Muscle of leg (tissue), 11 donors: ENCODE results near the gene NYAP1. TPM values are rescaled to one million over a fixed set of nuclear protein-coding genes. Genes with fewer than 3 reads are reported as not detected.

Source experiments
- DNase-seq: peaks from one replicate; pipeline ENCODE4 v3.0.0; 2013
- H3K27ac ChIP-seq: one replicate; pipeline ENCODE4 v1.5.1; 2013; ENCODE audit warnings: mild to moderate bottlenecking, low read length, control low read depth
- H3K27me3 ChIP-seq: one replicate; pipeline ENCODE4 v1.6.1; 2013; ENCODE audit warnings: low read length; ENCODE audit not compliant: control insufficient read depth, insufficient read depth
- H3K36me3 ChIP-seq: one replicate; pipeline ENCODE4 v1.6.1; 2013; ENCODE audit warnings: low read length; ENCODE audit not compliant: control insufficient read depth, insufficient read depth
- H3K4me1 ChIP-seq: one replicate; pipeline ENCODE4 v1.6.1; 2013; ENCODE audit warnings: low read length; ENCODE audit not compliant: control insufficient read depth, insufficient read depth
- H3K4me3 ChIP-seq: one replicate; pipeline ENCODE4 v1.5.1; 2013; ENCODE audit warnings: low read length, control low read depth
- H3K9me3 ChIP-seq: replicated peaks from 2 replicates; pipeline ENCODE4 v1.6.1; 2013; ENCODE audit warnings: low read depth, low read length; ENCODE audit not compliant: control insufficient read depth
- WGBS: methylation state at CpG from one replicate; pipeline ENCODE4 v1.1.5; 2013; ENCODE audit warnings: missing lambda C conversion rate; ENCODE audit not compliant: insufficient coverage; 5-methylcytosine and 5-hydroxymethylcytosine counted together
- polyA plus RNA-seq, 8 donors: library from polyadenylated mRNA; unstranded; fragments of 120-200 nt; gene quantifications; one replicate each; pipeline versions ENCODE4 v1.2.1 to v1.2.3, GENCODE V29; 2013; ENCODE audit warnings: inconsistent platforms in 1 of 8, low replicate concordance in 1 of 8; ENCODE audit not compliant: insufficient read length in 8 of 8, insufficient read depth in 1 of 8
- total RNA-seq: library from RNA; stranded (reverse); fragments of 120-200 nt; gene quantifications from one replicate; pipeline ENCODE4 v1.2.4, GENCODE V29; 2013

NYAP1 gene
- total and polyA plus RNA-seq, 9 donors: 1.5 to 2.9 (median 2.5) TPM

GRCh38 chr7:100484673-100485045, 932 bp downstream of the NYAP1 start:
- peak overlapping the region; percentile 65 for H3K4me3 ChIP-seq
- no peak overlapping the region for H3K27ac ChIP-seq

GRCh38 chr7:100485471-100485876, 1.7 kb downstream of the NYAP1 start:
- Histone ChIP-seq H3K27me3 (no peaks in the 10 kb centered on the region), H3K36me3 (peaks cover 7% of the 10 kb centered on the region), H3K4me3 (no peak overlapping the region), H3K4me1 (peaks cover 34% of the 10 kb centered on the region), H3K9me3 (no peaks in the 10 kb centered on the region), H3K27ac (no peak overlapping the region)
- WGBS: no CpG with 5 or more reads among the region's 4 CpGs
- DNase-seq: no peak

More at GRCh38 chr7:100484673-100485045, 932 bp downstream of the NYAP1 start:
- H3K9me3 ChIP-seq: no peaks in the 10 kb centered on the region
- WGBS: 47% methylated on average over 2 of the region's 6 CpGs
- no peak for DNase-seq
- peaks cover 28% of the 10 kb centered on the region for H3K4me1 ChIP-seq
- H3K27me3 ChIP-seq: no peaks in the 10 kb centered on the region
- H3K36me3 ChIP-seq: peaks cover 7% of the 10 kb centered on the region

DNA sequence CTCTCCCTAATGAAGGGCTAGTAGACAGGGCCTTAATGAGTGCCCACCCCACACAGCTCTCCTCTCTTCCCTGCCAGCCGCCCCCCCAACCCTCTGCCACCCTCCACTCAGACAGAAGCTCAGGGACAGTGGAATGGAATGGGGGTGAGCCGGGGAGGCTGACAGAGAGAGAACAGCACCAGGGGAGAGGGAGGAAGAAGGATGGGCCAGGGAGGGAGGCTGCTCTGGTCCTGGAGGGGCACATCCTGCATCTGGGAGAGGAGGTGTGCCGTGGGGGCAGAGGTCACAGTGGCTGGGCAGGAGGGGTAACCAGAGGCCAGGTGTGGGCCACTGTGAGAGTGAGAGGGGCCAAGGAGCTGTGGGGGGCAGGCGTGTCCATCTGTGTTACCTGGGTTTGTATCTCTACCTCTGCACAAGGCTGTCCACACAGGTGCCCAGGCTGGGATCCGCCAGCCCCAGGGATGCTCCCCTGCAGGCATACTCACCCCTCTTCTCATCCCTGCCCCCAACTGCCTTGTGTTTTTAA, 2.4 kb downstream of the NYAP1 start:
- WGBS: 78% methylated on average over 2 of the region's 5 CpGs
- no peak for DNase-seq
- H3K36me3 ChIP-seq: peaks cover 7% of the 10 kb centered on the region
- no peaks in the 10 kb centered on the region for H3K27me3 ChIP-seq
- no peaks in the 10 kb centered on the region for H3K9me3 ChIP-seq
- no peak overlapping the region for H3K4me3 ChIP-seq
- H3K4me1 ChIP-seq: peaks cover 34% of the 10 kb centered on the region
- no peak overlapping the region for H3K27ac ChIP-seq

DNA sequence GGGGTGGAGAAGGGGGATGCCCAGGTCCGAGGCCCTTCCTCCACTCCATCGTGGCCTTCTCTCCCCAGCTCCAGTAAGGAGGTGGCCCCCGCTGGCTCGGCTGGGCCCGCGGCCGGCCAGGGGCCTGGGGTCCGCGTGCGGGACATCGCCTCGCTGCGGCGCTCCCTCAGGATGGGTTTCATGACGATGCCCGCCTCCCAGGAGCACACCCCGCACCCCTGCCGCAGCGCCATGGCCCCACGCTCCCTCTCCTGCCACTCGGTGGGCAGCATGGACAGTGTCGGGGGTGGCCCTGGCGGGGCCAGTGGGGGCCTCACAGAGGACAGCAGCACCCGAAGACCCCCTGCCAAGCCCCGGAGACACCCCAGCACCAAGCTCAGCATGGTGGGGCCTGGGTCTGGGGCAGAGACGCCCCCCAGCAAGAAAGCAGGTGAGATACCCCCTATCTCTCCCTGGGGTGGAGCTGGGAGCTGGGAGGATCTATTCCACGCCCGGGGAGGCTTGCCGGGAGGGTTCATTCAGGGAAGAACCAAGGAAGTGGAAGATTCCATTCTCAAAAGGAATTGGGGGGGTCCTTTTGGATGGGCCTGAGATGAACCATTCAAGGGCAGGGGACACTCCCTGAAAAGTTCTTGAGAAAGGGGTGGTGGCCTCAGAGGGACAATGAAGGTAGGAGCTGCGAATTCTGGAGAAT, 3.2 kb downstream of the NYAP1 start:
- peaks cover 7% of the 10 kb centered on the region for H3K36me3 ChIP-seq
- no peaks in the 10 kb centered on the region for H3K27me3 ChIP-seq
- WGBS: 78% methylated on average over 24 of the region's 30 CpGs
- DNase-seq: no peak
- no peak overlapping the region for H3K27ac ChIP-seq
- H3K9me3 ChIP-seq: no peaks in the 10 kb centered on the region
- H3K4me3 ChIP-seq: no peak overlapping the region
- H3K4me1 ChIP-seq: peaks cover 34% of the 10 kb centered on the region

- H3K9me3 ChIP-seq: no peaks in the 10 kb centered on the region
- peaks cover 2% of the 10 kb centered on the region for H3K27me3 ChIP-seq
- peaks cover 7% of the 10 kb centered on the region for H3K36me3 ChIP-seq
- DNase-seq: no peak
- H3K27ac ChIP-seq: no peak overlapping the region
- WGBS: 92% methylated on average over 33 of the region's 44 CpGs
- no peak overlapping the region for H3K4me3 ChIP-seq
- H3K4me1 ChIP-seq: peaks cover 32% of the 10 kb centered on the region
These were observed 4.8 kb downstream of the NYAP1 start for GRCh38 chr7:100488333-100489095.

GRCh38 chr7:100489121-100489520, 5.4 kb downstream of the NYAP1 start:
- no peaks in the 10 kb centered on the region for H3K9me3 ChIP-seq
- 77% methylated on average over 4 of the region's 10 CpGs for WGBS
- H3K4me1 ChIP-seq: peaks cover 32% of the 10 kb centered on the region
- H3K27me3 ChIP-seq: peaks cover 2% of the 10 kb centered on the region
- H3K27ac ChIP-seq: no peak overlapping the region
- no peak overlapping the region for H3K4me3 ChIP-seq
- no peak for DNase-seq
- H3K36me3 ChIP-seq: peaks cover 7% of the 10 kb centered on the region

GRCh38 chr7:100489824-100490223, 6.1 kb downstream of the NYAP1 start:
- Histone ChIP-seq H3K27ac (no peak overlapping the region), H3K9me3 (no peaks in the 10 kb centered on the region), H3K4me1 (peaks cover 27% of the 10 kb centered on the region), H3K4me3 (no peak overlapping the region), H3K27me3 (peaks cover 2% of the 10 kb centered on the region), H3K36me3 (peaks cover 7% of the 10 kb centered on the region)
- WGBS: 20% methylated on average over 2 of the region's 9 CpGs
- DNase-seq: peak; percentile 98

DNA sequence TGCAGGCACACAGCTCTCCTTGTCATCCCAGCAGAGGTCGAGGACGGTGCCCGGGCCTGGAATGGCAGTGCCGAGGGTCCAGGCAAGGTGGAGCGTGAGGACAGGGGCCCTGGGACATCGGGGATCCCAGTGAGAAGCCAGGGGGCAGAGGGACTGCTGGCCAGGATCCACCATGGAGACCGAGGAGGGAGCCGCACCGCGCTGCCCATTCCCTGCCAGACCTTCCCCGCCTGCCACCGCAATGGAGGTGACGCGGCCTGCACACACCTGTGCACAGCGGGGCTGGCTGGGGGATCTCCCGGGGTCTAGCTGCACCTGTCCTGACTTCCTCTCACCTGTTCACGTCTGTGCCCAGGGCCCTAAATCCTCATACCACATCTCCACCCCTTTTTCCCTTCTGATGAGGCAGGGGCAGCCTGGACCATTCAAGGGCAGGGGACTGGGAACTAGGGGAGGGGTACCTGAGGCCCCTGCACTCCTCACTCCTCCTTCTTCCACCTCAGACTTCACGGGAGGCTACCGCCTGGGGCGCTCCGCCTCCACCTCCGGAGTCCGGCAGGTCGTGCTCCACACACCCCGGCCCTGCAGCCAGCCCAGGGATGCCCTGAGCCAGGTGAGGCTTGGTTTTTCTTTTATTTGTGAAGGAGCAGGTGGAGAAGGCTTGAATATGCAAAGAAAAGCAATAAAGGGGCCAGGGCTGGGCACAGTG, 6.9 kb downstream of the NYAP1 start:
- peaks cover 2% of the 10 kb centered on the region for H3K27me3 ChIP-seq
- H3K4me3 ChIP-seq: no peak overlapping the region
- no peak overlapping the region for H3K27ac ChIP-seq
- H3K36me3 ChIP-seq: peaks cover 7% of the 10 kb centered on the region
- no peak for DNase-seq
- H3K9me3 ChIP-seq: no peaks in the 10 kb centered on the region
- 78% methylated on average over 19 of the region's 25 CpGs for WGBS
- peaks cover 25% of the 10 kb centered on the region for H3K4me1 ChIP-seq

GRCh38 chr7:100491192-100491578, 7.5 kb downstream of the NYAP1 start:
- no peak for DNase-seq
- peaks cover 23% of the 10 kb centered on the region for H3K4me1 ChIP-seq
- H3K36me3 ChIP-seq: peaks cover 7% of the 10 kb centered on the region
- peaks cover 2% of the 10 kb centered on the region for H3K27me3 ChIP-seq
- WGBS: 97% methylated on average over 2 of the region's 5 CpGs
- no peak overlapping the region for H3K4me3 ChIP-seq
- H3K9me3 ChIP-seq: no peaks in the 10 kb centered on the region
- no peak overlapping the region for H3K27ac ChIP-seq
